GM12878 (cell line): Measurements from ENCODE around the gene AKAP13. TPM values are rescaled to one million over a fixed set of nuclear protein-coding genes. Genes with fewer than 3 reads are reported as not detected.

Source experiments
- ATAC-seq: fragments of 200-7000 bp; cut with Tn5 transposase; 3 replicates; pipeline ENCODE4 v1.9.1; 2020; ENCODE audit warnings: mild to moderate bottlenecking, moderate library complexity
- BruUV-seq: library from RNA; stranded (reverse); fragments of 400-500 nt; replicated peaks from 2 replicates; lab custom pipeline; 2021; lab: Mats Ljungman, UMichigan
- CTCF ChIA-PET: fragments of 300-600 bp; sonication (Branson Sonifier 250); formaldehyde crosslinking; extraction: SDS; loops from one replicate; lab custom pipeline; 2021; ENCODE audit warnings: inconsistent platforms; lab: Yijun Ruan, JAX
- POLR2A ChIA-PET: fragments of 350-600 bp; formaldehyde crosslinking; extraction: SDS; loops from one replicate; lab custom pipeline; 2021; ENCODE audit warnings: inconsistent platforms; lab: Charles Lee
- RAD21 ChIA-PET: fragments of 300-600 bp; sonication (Branson Sonifier 250); formaldehyde crosslinking; loops from one replicate; lab custom pipeline; 2023; ENCODE audit warnings: antibody characterized with exemption; ENCODE audit not compliant: unreplicated experiment; lab: Charles Lee
- SMC1A ChIA-PET: fragments of 300-600 bp; sonication (Branson Sonifier 250); formaldehyde crosslinking; loops from one replicate; lab custom pipeline; 2023; ENCODE audit not compliant: unreplicated experiment, uncharacterized antibody; lab: Charles Lee
- DNase-seq: peaks from one replicate; pipeline ENCODE4 v3.0.0-alpha.2; 2011; ENCODE audit warnings: low read depth, low spot score
- FAIRE-seq: peaks from 3 replicates; lab custom pipeline; 2011; peaks lifted over from hg19 to GRCh38; lab: Jason Lieb, UNC
- H2AFZ ChIP-seq: 2 replicates; pipeline ENCODE4 v1.6.0; 2011; ENCODE audit warnings: low read depth, low read length, control low read depth; ENCODE audit not compliant: control insufficient read depth
- H3K27ac ChIP-seq: 2 replicates; pipeline ENCODE4 v1.5.1; 2011; ENCODE audit warnings: control low read depth; ENCODE audit not compliant: control insufficient read depth, insufficient read depth
- H3K27me3 ChIP-seq, 2 experiments: replicated peaks in 1 of 2; 2 replicates each; pipeline versions ENCODE4 v1.6.0 to v1.6.1; 2011; ENCODE audit warnings: low read length in 1 of 2; ENCODE audit not compliant: control insufficient read depth in 2 of 2, insufficient read depth in 2 of 2
- H3K36me3 ChIP-seq, 2 experiments: 2 replicates each; pipeline ENCODE4 v1.5.1; 2011; ENCODE audit warnings: low read length in 1 of 2; ENCODE audit not compliant: control insufficient read depth in 2 of 2, insufficient read depth in 2 of 2
- H3K4me1 ChIP-seq: 2 replicates; pipeline ENCODE4 v1.6.1; 2011; ENCODE audit warnings: mild to moderate bottlenecking, low read length, moderate library complexity, mixed read lengths; ENCODE audit not compliant: control insufficient read depth, insufficient read depth
- H3K4me2 ChIP-seq: 2 replicates; pipeline ENCODE4 v1.6.0; 2011; ENCODE audit warnings: control low read depth; ENCODE audit not compliant: control insufficient read depth, insufficient read depth
- H3K4me3 ChIP-seq: fragments of 200-600 bp; sonication (generic); 2 replicates; pipeline ENCODE4 v1.5.1; 2016
- H3K79me2 ChIP-seq: 2 replicates; pipeline ENCODE4 v1.6.0; 2011; ENCODE audit warnings: low read length; ENCODE audit not compliant: control insufficient read depth, insufficient read depth
- H3K9ac ChIP-seq: 2 replicates; pipeline ENCODE4 v1.8.0; 2011; ENCODE audit warnings: low read length, control low read depth, mixed read lengths; ENCODE audit not compliant: control insufficient read depth, insufficient read depth
- H3K9me3 ChIP-seq: replicated peaks from 3 replicates; pipeline ENCODE4 v1.5.1; 2011; ENCODE audit warnings: mild to moderate bottlenecking, low read length; ENCODE audit not compliant: control insufficient read depth, insufficient read depth
- H4K20me1 ChIP-seq: 2 replicates; pipeline ENCODE4 v1.6.0; 2011; ENCODE audit not compliant: control insufficient read depth, insufficient read depth
- CHD4 ChIP-seq: fragments of 200-600 bp; sonication (generic); IDR thresholded peaks from 2 replicates; pipeline ENCODE4 v1.6.1; 2016; ENCODE audit warnings: mild to moderate bottlenecking
- DPF2 ChIP-seq: fragments of 450-650 bp; IDR thresholded peaks from 2 replicates; pipeline ENCODE4 v1.6.1; 2017; ENCODE audit warnings: mild to moderate bottlenecking
- E2F4 ChIP-seq: IDR thresholded peaks from 2 replicates; pipeline ENCODE4 v1.6.1; 2012; ENCODE audit warnings: low read depth, low read length, improper control_type of control experiment
- KLF5 ChIP-seq: fragments of 450-650 bp; IDR thresholded peaks from 2 replicates; pipeline ENCODE4 v1.6.1; 2014; ENCODE audit warnings: mild to moderate bottlenecking; ENCODE audit not compliant: partially characterized antibody
- NKRF ChIP-seq: fragments of 450-650 bp; conservative IDR thresholded peaks from 2 replicates; pipeline ENCODE4 v1.6.1; 2017; ENCODE audit warnings: mild to moderate bottlenecking, moderate library complexity
- PAX5 ChIP-seq: IDR thresholded peaks from 2 replicates; pipeline ENCODE4 v1.6.1; 2011; ENCODE audit warnings: low read depth, low read length, borderline replicate concordance
- SKIL ChIP-seq: fragments of 450-650 bp; IDR thresholded peaks from 2 replicates; pipeline ENCODE4 v1.6.1; 2017; ENCODE audit warnings: mild to moderate bottlenecking, low read depth, inconsistent platforms; ENCODE audit not compliant: poor library complexity, severe bottlenecking
- ZSCAN29 ChIP-seq: fragments of 450-650 bp; IDR thresholded peaks from 2 replicates; pipeline ENCODE4 v1.6.1; 2017; ENCODE audit warnings: mild to moderate bottlenecking, moderate library complexity
- WGBS: methylation state at CpG from one replicate; pipeline ENCODE4 v1.1.6; 2016; ENCODE audit warnings: low lambda C conversion rate; ENCODE audit not compliant: insufficient replicate concordance, insufficient coverage; ENCODE audit errors: missing lambda C conversion rate; 5-methylcytosine and 5-hydroxymethylcytosine counted together
- in situ Hi-C: fragments of 300-500 bp; cut with MboI; formaldehyde crosslinking; loops from 9 replicates; pipeline ENCODE4 v1.14.3; 2018; ENCODE audit warnings: mixed read lengths
- intact Hi-C: fragments of 100-400 bp; cut with micrococcal nuclease; formaldehyde crosslinking; loops from one replicate; pipeline ENCODE4 v1.14.2; 2022; ENCODE audit not compliant: unreplicated experiment
- polyA plus RNA-seq, 11 experiments: library from polyadenylated mRNA; depleted of rRNA in 4 of 11; unstranded in 6 of 11; stranded (reverse) in 5 of 11; fragments of >200 nt; fragmentation: Nextera tagmentation in 4 of 11; fragmentation: Illumina TruSeq in 1 of 11; extraction: Ambion mirVana in 4 of 11; extraction: Trizol in 1 of 11; gene quantifications; 1 replicate in 1 of 11; 2 replicates in 10 of 11; pipeline versions ENCODE4 v1.2.1 to v1.2.3, GENCODE V29; 2011 to 2016; ENCODE audit warnings: inconsistent platforms in 2 of 11, missing spikeins in 2 of 11, low read depth in 1 of 11
- total RNA-seq, 4 experiments: library from RNA; depleted of rRNA in 3 of 4; stranded (reverse); fragments of >200 nt in 3 of 4; fragmentation: Illumina TruSeq in 1 of 4; extraction: Trizol in 1 of 4; gene quantifications; 2 replicates each; pipeline versions ENCODE4 v1.2.1 to v1.2.3, GENCODE V29; 2013 to 2021

The AKAP13 gene
- total and polyA plus RNA-seq, 10 of the 15 experiments (the other 5 are each of a cell fraction or from before 2014, with no cell fraction given) = 14.4 to 74.9 (median 55.1) TPM

- TF ChIP-seq E2F4 (no peak), SKIL (no peak), ZSCAN29 (no peak), CHD4 (no peak), NKRF (no peak), PAX5 (no peak), KLF5 (no peak), DPF2 (no peak)
- POLR2A ChIA-PET = no interaction called here
- H3K36me3 ChIP-seq = peaks cover 0 to 4% of the 10 kb centered on the region in 2 experiments; a peak in 1 of 4 replicates
- no peaks in the 10 kb centered on the region for H3K9me3 ChIP-seq
- no peaks in the 10 kb centered on the region for H3K27me3 ChIP-seq
- no peak overlapping the region for H3K4me3 ChIP-seq
- DNase-seq = no peak
- RAD21 ChIA-PET = no interaction called here
- CTCF ChIA-PET = no interaction called here
- no peaks in the 10 kb centered on the region for H4K20me1 ChIP-seq
- H3K4me2 ChIP-seq = no peak overlapping the region
- no peak overlapping the region for H2AFZ ChIP-seq
- no peaks in the 10 kb centered on the region for H3K4me1 ChIP-seq
- H3K79me2 ChIP-seq = no peaks in the 10 kb centered on the region
- no peak overlapping the region for H3K27ac ChIP-seq
- no TSS peak for BruUV-seq
- 96% methylated on average over 4 of the region's 4 CpGs for WGBS
- no peak for FAIRE-seq
- intact Hi-C loops = no loop called here
- SMC1A ChIA-PET = no interaction called here
- ATAC-seq = no peak
- no peak overlapping the region for H3K9ac ChIP-seq
- in situ Hi-C loops = no loop called here
Measured at GRCh38 chr15:85595804-85596536, 215.6 kb downstream of the AKAP13 start.
